DMS114 treated with DMSO at 0.1 percent for 48 hours (cell line): ENCODE results near the gene UBE2S.
"Not testable (repeated sequence)": the region's sequence is repeated elsewhere in the genome, so short reads cannot be mapped to it uniquely, and the experiment has no call there.

ENCODE experiments used
- DNase-seq: peaks from one replicate; lab custom pipeline; 2025; ENCODE audit not compliant: unreplicated experiment; lab: John Stamatoyannopoulos, UW

UBE2S gene

GRCh38 chr19:55406826-55407549 lies 600 bp downstream of the UBE2S start:
- no peak for DNase-seq

DNA sequence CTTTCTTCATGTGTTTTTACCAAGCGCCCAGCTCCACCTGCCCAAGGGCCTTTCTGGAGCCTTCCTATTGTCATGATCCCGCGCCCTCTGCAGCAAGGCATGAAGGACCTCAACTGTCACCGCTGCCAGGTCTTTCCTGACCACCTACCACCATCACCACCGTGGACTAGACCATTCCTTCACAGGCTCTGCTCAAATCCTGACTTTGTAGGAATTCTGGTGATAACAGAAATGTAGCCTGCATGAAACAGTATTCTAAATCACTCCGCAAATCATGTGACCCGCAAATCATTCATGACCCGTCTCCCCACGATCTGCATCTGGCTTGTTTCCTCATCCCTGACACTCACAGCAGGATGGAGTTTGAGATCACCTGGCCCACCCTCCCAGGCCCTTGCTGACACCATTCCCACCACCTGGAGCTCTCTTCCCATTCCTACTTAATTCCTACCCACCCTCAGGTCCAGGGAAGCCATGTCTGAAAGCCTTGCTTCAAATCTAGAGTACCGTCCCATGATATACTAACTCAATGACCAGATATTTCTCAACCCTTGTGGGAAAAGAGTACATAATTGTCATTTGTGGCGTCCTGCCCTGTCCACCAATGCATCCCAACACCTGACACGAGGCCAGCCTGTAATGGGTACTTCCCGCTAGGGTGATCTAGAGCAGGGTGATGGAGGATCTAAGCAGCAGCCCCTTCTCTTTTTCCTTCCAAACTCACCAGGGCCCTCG lies 1.3 kb downstream of the UBE2S start:
- DNase-seq = no peak

DNA sequence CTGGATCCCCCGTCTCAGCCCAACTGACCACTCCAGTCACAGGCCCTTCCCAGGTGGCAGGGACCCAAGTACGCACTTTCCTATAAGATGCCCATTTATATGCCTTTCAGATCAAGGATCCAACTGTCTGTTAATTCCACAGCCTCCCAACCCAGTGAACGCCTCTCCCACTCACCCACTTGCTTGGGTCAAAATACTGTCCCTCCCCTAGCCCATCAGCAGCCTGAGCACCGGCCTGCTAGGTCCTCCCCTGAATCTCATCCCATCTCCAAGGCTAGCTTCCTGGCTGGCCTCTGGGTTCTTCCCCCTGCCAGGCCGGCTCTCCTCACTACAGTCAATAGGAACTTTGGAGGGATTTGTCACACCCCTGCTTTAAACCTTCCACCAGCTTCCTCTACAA lies 1.9 kb downstream of the UBE2S start:
- DNase-seq = no peak

GRCh38 chr19:55402509-55402908 lies 5.1 kb downstream of the UBE2S start:
- DNase-seq = no peak

- DNase-seq = not testable (repeated sequence)
These were observed 6.2 kb downstream of the UBE2S start for GRCh38 chr19:55401390-55401789.

DNA sequence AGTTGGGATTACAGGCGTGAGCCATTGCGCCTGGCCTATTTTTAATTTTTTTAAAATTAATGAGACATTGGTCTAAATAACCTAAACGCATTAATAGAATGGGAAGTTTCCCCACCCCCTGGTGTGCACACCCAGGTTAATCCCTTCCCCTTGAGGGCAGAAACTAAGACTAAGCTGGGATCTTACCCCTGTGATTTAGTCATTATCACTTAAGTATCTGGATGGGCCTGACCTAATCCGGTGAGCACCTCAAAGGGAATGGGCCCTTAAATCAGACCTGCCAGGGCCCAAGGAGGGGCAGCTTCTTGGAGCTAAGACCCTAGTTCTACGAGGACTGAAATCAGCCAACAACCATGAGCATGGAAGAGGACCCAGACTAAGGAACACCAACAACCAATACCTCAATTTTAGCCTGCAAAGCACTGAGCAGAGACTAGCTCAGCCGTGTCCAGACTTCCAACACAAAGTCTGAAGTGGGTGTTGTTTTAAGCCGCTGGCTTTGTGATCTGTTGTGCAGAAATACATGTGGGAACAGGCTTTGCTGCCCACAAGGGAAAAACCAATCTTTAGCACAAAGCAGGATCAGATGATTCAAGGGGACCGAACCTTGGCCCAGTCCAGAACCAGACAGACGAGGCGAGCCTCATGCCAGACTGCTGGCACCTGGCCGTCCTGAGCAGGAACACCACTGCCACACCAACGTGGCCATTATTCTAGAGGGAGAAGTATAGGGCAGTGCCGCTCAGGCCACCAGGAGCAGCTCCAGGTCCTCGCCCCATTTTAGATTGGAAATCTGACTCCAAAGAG lies 7.1 kb downstream of the UBE2S start:
- no peak for DNase-seq

- DNase-seq = no peak
These were observed 9.2 kb downstream of the UBE2S start for GRCh38 chr19:55398200-55398925.

GRCh38 chr19:55392820-55393761 lies 14.5 kb downstream of the UBE2S start:
- DNase-seq = no peak

- DNase-seq = no peak
These were observed 15.6 kb downstream of the UBE2S start for GRCh38 chr19:55391702-55392615.

- DNase-seq = no peak
These were observed 16.4 kb downstream of the UBE2S start for GRCh38 chr19:55391191-55391670.

GRCh38 chr19:55390461-55390880 lies 17.1 kb downstream of the UBE2S start:
- DNase-seq = no peak

DNA sequence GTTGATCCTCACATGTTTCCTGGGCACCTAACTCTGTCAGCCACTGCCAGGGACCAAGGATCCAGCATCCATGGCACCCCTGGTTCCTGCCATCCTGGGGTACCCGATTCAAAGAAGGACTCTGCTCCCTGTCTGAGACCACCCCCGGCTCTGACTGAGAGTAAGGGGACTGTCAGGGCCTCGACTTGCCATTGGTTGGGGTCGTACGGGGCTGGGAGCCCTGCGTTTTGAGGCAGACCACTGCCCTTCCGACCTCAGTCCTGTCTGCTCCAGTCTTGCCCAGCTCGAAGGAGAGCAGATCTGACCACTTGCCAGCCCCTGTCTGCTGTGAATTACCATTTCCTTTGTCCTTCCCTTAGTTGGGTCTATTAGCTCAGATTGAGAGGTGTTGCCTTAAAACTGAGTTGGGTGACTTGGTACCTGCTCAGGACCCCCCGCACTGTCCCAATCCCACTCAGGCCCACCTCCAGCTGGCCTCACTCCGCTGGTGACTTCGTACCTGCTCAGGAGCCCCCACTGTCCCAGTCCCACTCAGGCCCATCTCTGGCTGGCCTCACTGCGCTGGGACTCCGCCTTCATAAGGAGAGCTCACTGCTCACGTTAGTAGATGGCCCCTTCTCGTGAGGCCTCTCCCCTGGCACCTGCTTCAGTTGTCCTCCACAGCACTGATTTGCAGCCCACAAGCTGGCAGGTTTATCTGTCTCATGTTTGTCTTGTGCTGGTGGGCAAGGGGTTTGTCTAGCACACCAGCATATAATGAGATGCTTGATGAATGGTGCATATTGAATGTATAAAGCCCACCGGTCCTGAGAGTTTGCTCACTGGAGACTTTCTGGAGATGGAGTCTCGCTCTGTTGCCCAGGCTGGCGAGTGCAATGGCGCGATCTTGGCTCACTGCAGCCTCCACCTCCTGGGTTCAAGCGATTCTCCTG lies 17.9 kb downstream of the UBE2S start:
- no peak for DNase-seq

GRCh38 chr19:55387736-55388497 lies 19.7 kb downstream of the UBE2S start:
- no peak for DNase-seq

- no peak for DNase-seq
These were observed 21.1 kb downstream of the UBE2S start for GRCh38 chr19:55386493-55386971.

DNA sequence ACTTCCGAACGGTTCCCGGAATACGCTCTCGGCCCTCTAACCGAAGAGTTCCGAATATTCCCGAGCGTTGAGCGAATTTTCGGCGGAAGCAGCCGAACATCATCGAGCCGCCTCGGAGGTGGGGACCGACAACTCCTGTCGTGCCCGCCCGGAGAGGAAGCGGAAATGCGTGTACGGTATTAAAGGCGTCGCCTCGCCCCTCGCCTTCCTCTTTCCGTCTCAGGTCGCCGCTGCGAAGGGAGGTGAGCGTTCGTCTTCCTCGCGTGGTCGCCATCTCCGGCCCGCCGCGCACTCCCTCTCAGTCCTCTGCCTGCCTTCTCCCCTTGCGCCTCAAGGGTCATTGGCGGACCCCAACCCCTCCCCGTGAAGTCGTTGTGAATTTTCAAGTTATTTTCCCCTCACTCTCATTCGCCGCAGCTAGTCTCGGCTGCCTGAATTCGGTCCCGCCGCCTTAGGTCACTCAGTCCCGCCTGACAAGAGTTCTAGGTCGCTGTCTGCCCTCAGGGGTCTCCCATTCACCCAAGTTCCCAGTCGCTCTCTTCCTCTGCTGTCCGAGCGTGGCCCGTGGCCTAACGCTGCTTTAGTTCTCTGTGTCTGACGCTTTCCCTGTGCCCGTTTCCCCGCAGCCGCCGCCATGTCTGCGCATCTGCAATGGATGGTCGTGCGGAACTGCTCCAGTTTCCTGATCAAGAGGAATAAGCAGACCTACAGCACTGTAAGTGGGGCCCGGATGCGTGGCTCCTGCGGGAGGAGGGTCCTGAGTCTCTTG lies 21.7 kb downstream of the UBE2S start, which contains the start of gene RPL28:
Gene RPL28, plus strand, starts transcription at position 209 of the 769 bp plus-strand sequence. Its CDS starts 426 bp downstream, at position 635.
- peak; percentile 98 for DNase-seq
